HG03108 (cell line): Measurements from ENCODE around the gene LMNB1.
"Not testable (repeated sequence)": the region's sequence is repeated elsewhere in the genome, so short reads cannot be mapped to it uniquely, and the experiment has no call there.

Experiments used
- ATAC-seq: cut with Tn5 transposase; IDR thresholded peaks from one replicate; pipeline ENCODE4 v1.9.1; 2021; ENCODE audit warnings: moderate library complexity; ENCODE audit not compliant: unreplicated experiment

Gene LMNB1

GRCh38 chr5:126853541-126854307 is 76.8 kb downstream of the LMNB1 start:
- ATAC-seq: not testable (repeated sequence)

- no peak for ATAC-seq
Observed at GRCh38 chr5:126854526-126855110, 77.7 kb downstream of the LMNB1 start.

- no peak for ATAC-seq
Observed at GRCh38 chr5:126855266-126855665, 78.3 kb downstream of the LMNB1 start.

- no peak for ATAC-seq
Observed at GRCh38 chr5:126857472-126858410, 80.8 kb downstream of the LMNB1 start.

- ATAC-seq: no peak
Observed at GRCh38 chr5:126858441-126858840, 81.5 kb downstream of the LMNB1 start.

GRCh38 chr5:126863402-126863801 is 86.5 kb downstream of the LMNB1 start:
- no peak for ATAC-seq

- no peak for ATAC-seq
Observed at GRCh38 chr5:126864042-126864688, 87.2 kb downstream of the LMNB1 start.

- no peak for ATAC-seq
Observed at GRCh38 chr5:126865299-126865698, 88.4 kb downstream of the LMNB1 start.

GRCh38 chr5:126866851-126867636 is 90.1 kb downstream of the LMNB1 start:
- no peak for ATAC-seq

GRCh38 chr5:126868338-126869004 is 91.5 kb downstream of the LMNB1 start:
- ATAC-seq: no peak

- ATAC-seq: peak; percentile 59
Observed at GRCh38 chr5:126869005-126869451, 92.1 kb downstream of the LMNB1 start.

- ATAC-seq: no peak
Observed at GRCh38 chr5:126871441-126871840, 94.5 kb downstream of the LMNB1 start.

- no peak for ATAC-seq
Observed at GRCh38 chr5:126872561-126873354, 95.8 kb downstream of the LMNB1 start.

- no peak for ATAC-seq
Observed at GRCh38 chr5:126875303-126875785, 98.4 kb downstream of the LMNB1 start.

GRCh38 chr5:126877602-126878001 is 100.7 kb downstream of the LMNB1 start:
- ATAC-seq: no peak

GRCh38 chr5:126878085-126878484 is 101.1 kb downstream of the LMNB1 start:
- no peak for ATAC-seq

- ATAC-seq: no peak
Observed at GRCh38 chr5:126878634-126879033, 101.7 kb downstream of the LMNB1 start.

- no peak for ATAC-seq
Observed at GRCh38 chr5:126881821-126882600, 105.1 kb downstream of the LMNB1 start.
